Measurements from ENCODE around the gene LDHA.
"Not testable (repeated sequence)": the region's sequence is repeated elsewhere in the genome, so short reads cannot be mapped to it uniquely, and the experiment has no call there.

LDHA gene

DNA sequence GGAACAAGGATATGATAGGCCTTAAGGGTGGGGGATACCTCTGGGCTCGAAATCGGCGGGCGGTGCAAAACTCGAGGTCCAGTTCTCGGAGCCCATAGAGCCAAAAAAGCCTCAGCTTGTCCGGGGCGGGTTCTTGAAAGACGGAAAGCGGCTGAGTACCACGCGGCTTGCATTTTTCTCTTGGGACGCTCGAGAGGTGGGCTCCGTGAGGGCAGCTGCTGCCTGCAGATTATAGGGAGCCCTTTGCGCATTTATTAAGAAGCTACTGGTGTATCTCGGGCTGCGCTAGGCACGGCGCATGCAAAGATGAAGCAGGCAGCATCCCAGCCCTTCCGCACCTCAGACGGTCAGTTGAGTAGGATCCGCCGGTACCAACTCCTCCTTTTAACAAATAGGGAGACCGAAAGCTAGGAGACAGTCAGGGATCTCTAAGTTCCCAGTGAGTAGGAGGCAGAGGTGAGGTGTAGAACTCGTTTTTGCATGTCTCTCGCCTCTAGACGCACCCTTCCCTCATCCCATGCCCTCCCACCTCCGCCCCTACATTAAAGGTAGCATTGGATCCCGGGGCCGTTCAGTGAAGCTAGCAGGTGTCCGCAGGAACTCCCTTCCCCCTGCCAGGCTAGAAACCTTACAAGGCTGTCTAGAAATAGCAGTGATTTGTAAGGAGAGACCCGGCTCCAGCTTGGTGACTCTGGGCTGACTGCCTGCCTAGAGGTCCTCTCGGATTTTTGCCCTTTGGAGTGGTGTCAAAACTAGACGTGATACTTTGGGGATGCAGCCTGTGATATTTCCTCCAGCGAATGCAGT is 768 bp downstream of the LDHA start:
- peak; percentile 18 for DNase-seq (ENCODE audit: low spot score)

GRCh38 chr11:18395735-18396504 is 1.6 kb downstream of the LDHA start:
- peak; percentile 98 for DNase-seq (ENCODE audit: low spot score)

DNA sequence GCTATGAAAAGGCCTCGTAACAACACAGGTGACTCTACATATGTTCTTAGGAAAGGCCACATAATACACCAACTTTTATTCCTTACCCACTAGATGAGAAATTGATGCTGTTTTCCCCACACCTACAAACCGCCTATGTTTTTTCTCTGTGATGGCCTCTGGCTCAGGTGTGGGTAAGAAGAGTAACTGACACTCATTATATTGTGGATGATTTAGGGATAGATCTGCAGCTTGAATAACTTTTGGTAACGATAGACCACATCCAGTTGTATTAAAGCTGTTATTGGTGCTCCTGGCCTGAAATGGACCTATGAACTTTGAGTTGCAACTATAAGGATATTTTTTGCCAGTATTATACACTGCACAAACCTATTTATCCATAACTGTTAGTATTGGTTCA is 3.6 kb downstream of the LDHA start:
- DNase-seq (ENCODE audit: low spot score) = no peak

- not testable (repeated sequence) for DNase-seq (ENCODE audit: low spot score)
Observed at GRCh38 chr11:18401077-18401476, 6.7 kb downstream of the LDHA start.

- DNase-seq (ENCODE audit: low spot score) = no peak
Observed at GRCh38 chr11:18404062-18404461, 9.7 kb downstream of the LDHA start.

- not testable (repeated sequence) for DNase-seq (ENCODE audit: low spot score)
Observed at GRCh38 chr11:18407400-18407799, 13.0 kb downstream of the LDHA start.

- peak; percentile 19 for DNase-seq (ENCODE audit: low spot score)
Observed at GRCh38 chr11:18408558-18409291, 14.4 kb downstream of the LDHA start.

GRCh38 chr11:18416459-18416858 is 22.1 kb downstream of the LDHA start:
- DNase-seq (ENCODE audit: low spot score) = no peak

DNA sequence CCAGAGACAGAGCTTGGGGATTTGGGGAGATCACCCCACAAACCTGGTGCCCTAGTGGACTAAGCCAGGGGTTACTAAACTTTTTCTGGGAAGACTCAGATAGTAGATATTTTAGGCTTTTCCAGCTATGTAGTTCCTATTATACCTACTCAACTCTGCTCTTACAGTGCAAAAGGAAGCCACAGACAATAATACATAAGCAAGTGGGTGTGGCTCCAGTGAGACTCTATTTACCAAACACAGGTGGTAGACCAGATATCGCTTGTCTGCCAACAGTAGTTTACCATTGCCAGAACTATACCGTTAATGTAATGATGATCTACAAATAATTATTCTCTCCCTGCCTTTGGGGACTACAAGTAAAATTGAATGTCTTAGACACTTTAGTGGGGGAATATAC is 24.7 kb downstream of the LDHA start:
- no peak for DNase-seq (ENCODE audit: low spot score)

DNA sequence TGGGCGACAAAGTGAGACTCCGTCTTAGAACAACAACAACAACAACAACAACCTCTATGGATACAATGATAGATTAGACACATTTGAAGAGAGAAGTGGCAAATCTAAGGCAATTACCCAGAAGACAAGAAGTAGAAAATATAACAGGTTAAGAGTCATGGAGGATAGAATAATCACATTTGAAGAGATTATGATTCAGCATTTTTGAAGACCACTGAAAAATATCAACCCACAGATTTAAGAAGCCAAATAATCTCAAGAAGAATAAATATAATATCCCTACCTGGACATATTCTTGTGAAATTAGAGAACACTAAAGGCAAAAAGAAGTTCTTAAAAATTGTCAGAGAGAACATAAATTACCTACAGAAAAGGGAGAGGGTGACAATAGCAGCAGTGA is 25.7 kb downstream of the LDHA start:
- no peak for DNase-seq (ENCODE audit: low spot score)

GRCh38 chr11:18427240-18427639 is 32.9 kb downstream of the LDHA start:
- no peak for DNase-seq (ENCODE audit: low spot score)

- DNase-seq (ENCODE audit: low spot score) = no peak
Observed at GRCh38 chr11:18429332-18429731, 35.0 kb downstream of the LDHA start.

- DNase-seq (ENCODE audit: low spot score) = no peak
Observed at GRCh38 chr11:18438691-18439090, 44.3 kb downstream of the LDHA start.

DNA sequence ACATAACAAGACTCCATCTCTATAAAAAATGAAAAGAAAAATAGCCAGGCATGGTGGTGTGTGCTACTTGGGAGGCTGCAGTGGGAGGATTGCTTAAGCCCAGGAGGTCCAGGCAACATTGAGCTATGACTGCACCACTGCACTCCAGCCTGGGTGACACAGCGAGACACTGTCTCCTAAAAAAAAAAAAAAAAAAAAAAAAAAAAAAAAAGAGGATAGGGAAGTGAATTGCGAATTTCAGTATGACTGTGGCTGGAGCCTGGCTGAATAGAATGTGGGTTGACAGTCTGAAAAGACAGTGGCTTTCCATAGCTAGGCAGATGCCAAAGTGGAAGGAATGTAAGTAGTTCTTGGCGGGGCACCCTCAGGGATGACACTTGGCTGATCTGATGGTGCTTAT is 54.9 kb downstream of the LDHA start:
- no peak for DNase-seq (ENCODE audit: low spot score)

DNA sequence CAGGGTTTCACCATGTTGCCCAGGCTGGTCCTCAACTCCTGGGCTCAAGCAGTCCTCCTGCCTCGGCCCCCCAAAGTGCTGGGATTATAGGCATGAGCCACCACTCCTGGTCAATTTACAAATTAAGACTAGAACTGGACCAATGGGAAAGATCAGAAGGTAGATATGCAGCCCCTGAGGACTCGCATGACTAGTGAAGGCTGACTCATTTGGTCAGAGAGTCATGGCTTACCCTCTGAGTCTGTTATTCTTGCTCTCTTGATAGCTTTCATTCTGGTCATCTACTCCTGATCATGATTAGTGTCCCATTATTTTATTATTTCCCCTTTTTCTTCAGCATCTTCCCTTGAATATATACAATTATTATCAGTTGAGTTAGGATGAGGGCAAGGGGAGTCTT is 58.6 kb downstream of the LDHA start:
- no peak for DNase-seq (ENCODE audit: low spot score)

GRCh38 chr11:18455686-18456372 is 61.5 kb downstream of the LDHA start, which contains the start of gene LDHAL6A:
Gene LDHAL6A, plus strand, starts transcription at chr11:18455856. Its CDS starts 825 bp downstream, at chr11:18456681.
- no peak for DNase-seq (ENCODE audit: low spot score)

- DNase-seq (ENCODE audit: low spot score) = no peak
Observed at GRCh38 chr11:18457450-18457849, 63.1 kb downstream of the LDHA start.
